Activated naive CD4-positive, alpha-beta T cell treated with anti-CD3 and anti-CD28 coated beads, Interleukin-2, amount 10 ng/mL, durations not matched to agents 7 days and 5 days (primary cell): ENCODE results near the gene KAT14.
"Not testable (repeated sequence)": the region's sequence is repeated elsewhere in the genome, so short reads cannot be mapped to it uniquely, and the experiment has no call there.

Experiments
- CTCF ChIA-PET: fragments of 350-600 bp; sonication (Branson Sonifier 250); formaldehyde crosslinking; loops from one replicate; lab custom pipeline; 2021; ENCODE audit warnings: antibody characterized with exemption; lab: Charles Lee
- DNase-seq: peaks from one replicate; pipeline ENCODE4 v3.0.0-alpha.2; 2020
- H3K27ac Mint-ChIP-seq: one replicate; pipeline ENCODE4 v1.8.0; 2021; ENCODE audit warnings: mild to moderate bottlenecking, moderate library complexity, mixed read lengths
- H3K27me3 Mint-ChIP-seq: one replicate; pipeline ENCODE4 v1.8.0; 2021; ENCODE audit warnings: mild to moderate bottlenecking, mixed read lengths
- H3K36me3 Mint-ChIP-seq: one replicate; pipeline ENCODE4 v1.8.0; 2021; ENCODE audit warnings: mixed read lengths
- H3K4me1 Mint-ChIP-seq: one replicate; pipeline ENCODE4 v1.8.0; 2021; ENCODE audit warnings: mixed read lengths
- H3K4me3 Mint-ChIP-seq: one replicate; pipeline ENCODE4 v1.8.0; 2021; ENCODE audit warnings: mild to moderate bottlenecking, moderate library complexity, mixed read lengths
- H3K9me3 Mint-ChIP-seq: one replicate; pipeline ENCODE4 v1.8.0; 2021; ENCODE audit warnings: mixed read lengths

KAT14 gene

DNA sequence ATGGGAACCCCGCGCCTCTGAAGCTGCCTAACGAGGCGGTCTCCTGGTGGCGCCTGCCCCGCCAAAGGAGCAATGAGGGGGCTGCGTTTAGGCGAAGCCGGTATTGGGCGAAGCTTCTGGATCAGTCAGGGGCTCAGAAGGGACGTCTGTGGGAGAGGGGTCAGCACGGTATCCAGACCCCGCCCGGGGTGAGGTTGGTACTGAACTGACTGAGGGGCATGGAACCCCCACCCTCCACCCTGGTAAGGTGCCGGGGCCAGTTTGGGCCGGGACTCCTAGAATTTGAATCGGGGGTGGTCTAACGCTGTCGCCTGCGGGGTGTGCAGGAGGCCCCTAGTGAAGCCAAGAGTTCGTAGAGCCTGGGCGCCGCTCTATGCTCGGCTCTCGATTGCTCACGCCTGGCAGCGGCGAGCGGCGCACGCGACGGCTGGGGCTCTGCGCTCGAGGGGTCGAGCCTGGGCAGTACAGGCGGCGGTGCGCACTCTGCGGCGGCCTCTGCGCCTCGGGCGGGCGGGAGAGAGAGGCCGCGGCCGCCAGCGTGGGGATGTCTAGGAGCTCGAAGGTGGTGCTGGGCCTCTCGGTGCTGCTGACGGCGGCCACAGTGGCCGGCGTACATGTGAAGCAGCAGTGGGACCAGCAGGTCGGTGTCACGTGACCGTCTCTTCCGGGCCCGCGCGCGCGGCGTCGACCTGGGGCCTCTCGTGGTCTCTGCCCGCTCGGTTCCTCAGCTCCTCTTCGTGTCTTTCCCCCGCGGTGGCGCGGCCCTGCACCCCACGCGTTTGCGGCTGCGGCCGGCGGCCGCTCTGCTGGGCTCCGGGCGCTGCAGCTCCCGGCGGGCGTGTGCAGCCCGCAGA, at the start of gene KAT14, which contains the start of gene PET117:
Gene KAT14 (plus strand): TSS at position 452 of the 854 bp plus-strand sequence. CDS start 4,798 bp downstream, outside the sequence.
Gene PET117 (plus strand): TSS at position 452 of the 854 bp plus-strand sequence. CDS start 93 bp downstream, at position 545.
- peaks cover 12% of the 10 kb centered on the region for H3K27me3 Mint-ChIP-seq
- DNase-seq: peak; percentile 90
- CTCF ChIA-PET: interaction anchor here (1.0 kb wide), 2 partner anchors 12 to 151 kb away, joined by 3 read pairs; partner anchors contain the start of gene ZNF133
- peak within 1 kb of the TSS; percentile 87 for H3K27ac Mint-ChIP-seq
- peaks cover 27% of the 10 kb centered on the region for H3K4me1 Mint-ChIP-seq
- H3K4me3 Mint-ChIP-seq: peak within 1 kb of the TSS; percentile 80
- H3K36me3 Mint-ChIP-seq: peaks cover 10% of the 10 kb centered on the region
- H3K9me3 Mint-ChIP-seq: no peaks in the 10 kb centered on the region

GRCh38 chr20:18088298-18088697, 49.4 kb upstream of the KAT14 start:
- peaks cover 19% of the 10 kb centered on the region for H3K27me3 Mint-ChIP-seq
- H3K4me1 Mint-ChIP-seq, DNase-seq, H3K36me3 Mint-ChIP-seq, CTCF ChIA-PET, H3K9me3 Mint-ChIP-seq, H3K27ac Mint-ChIP-seq, H3K4me3 Mint-ChIP-seq: not testable (repeated sequence)

GRCh38 chr20:18088841-18089240, 48.8 kb upstream of the KAT14 start:
- peaks cover 19% of the 10 kb centered on the region for H3K27me3 Mint-ChIP-seq
- H3K4me3 Mint-ChIP-seq, CTCF ChIA-PET, H3K9me3 Mint-ChIP-seq, H3K36me3 Mint-ChIP-seq, H3K4me1 Mint-ChIP-seq, DNase-seq, H3K27ac Mint-ChIP-seq: not testable (repeated sequence)

DNA sequence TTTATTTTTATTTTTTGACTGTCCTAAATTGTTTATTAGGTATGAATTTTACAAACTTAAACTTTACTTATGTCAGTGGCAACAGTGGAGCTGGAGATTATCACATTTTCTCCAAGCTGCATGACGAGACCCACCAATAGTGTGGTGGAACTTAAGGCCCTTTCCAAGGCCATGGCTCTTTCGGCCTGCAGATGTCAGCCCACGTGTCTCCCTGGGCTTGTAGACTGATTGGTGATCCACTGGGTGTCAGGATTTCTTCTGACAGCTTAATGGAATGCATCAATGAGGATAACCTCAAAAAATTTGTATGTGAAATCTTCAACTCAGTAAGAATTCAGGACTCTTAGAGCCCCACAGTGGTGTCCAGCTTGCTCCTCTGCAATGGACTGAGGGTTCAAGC, 47.6 kb upstream of the KAT14 start:
- CTCF ChIA-PET: no interaction called here
- no peak for DNase-seq

GRCh38 chr20:18090477-18090876, 47.2 kb upstream of the KAT14 start:
- Mint-ChIP-seq H3K27ac (no peak overlapping the region), H3K4me3 (no peak overlapping the region), H3K4me1 (no peaks in the 10 kb centered on the region), H3K9me3 (no peaks in the 10 kb centered on the region), H3K27me3 (peaks cover 19% of the 10 kb centered on the region), H3K36me3 (no peaks in the 10 kb centered on the region)
- CTCF ChIA-PET: no interaction called here
- no peak for DNase-seq

More for the DNA sequence above, 47.6 kb upstream of the KAT14 start:
- Mint-ChIP-seq H3K36me3 (no peaks in the 10 kb centered on the region), H3K27me3 (peaks cover 19% of the 10 kb centered on the region), H3K4me1 (no peaks in the 10 kb centered on the region), H3K27ac (no peak overlapping the region), H3K4me3 (no peak overlapping the region), H3K9me3 (no peaks in the 10 kb centered on the region)

- Mint-ChIP-seq H3K4me3 (no peak overlapping the region), H3K4me1 (no peaks in the 10 kb centered on the region), H3K27ac (no peak overlapping the region), H3K27me3 (peaks cover 19% of the 10 kb centered on the region), H3K9me3 (no peaks in the 10 kb centered on the region), H3K36me3 (no peaks in the 10 kb centered on the region)
- no peak for DNase-seq
- CTCF ChIA-PET: no interaction called here
These were observed 46.0 kb upstream of the KAT14 start for GRCh38 chr20:18091623-18092022.

DNA sequence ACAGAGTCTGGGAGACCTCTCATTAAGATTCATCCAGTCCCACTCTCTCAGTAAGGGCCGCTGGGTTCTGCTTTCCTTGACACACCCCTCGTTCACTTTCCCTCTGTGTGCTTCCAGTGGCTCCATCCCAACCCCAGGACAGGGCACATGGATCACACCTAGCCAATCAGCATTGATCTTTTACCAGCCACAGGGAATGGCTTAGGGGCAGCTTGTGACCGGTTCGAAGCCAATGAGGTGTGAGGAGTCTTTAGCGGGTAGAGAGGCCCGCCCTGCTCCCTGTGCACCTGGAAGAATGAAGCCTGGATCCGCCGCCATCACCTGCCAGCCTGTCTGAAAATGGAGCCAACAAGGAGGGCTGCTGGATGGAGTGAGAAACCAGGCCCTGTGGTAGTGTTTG, 44.8 kb upstream of the KAT14 start:
- Mint-ChIP-seq H3K4me3 (no peak overlapping the region), H3K27me3 (peaks cover 18% of the 10 kb centered on the region), H3K4me1 (no peaks in the 10 kb centered on the region), H3K9me3 (no peaks in the 10 kb centered on the region), H3K27ac (no peak overlapping the region), H3K36me3 (no peaks in the 10 kb centered on the region)
- CTCF ChIA-PET: no interaction called here
- no peak for DNase-seq

DNA sequence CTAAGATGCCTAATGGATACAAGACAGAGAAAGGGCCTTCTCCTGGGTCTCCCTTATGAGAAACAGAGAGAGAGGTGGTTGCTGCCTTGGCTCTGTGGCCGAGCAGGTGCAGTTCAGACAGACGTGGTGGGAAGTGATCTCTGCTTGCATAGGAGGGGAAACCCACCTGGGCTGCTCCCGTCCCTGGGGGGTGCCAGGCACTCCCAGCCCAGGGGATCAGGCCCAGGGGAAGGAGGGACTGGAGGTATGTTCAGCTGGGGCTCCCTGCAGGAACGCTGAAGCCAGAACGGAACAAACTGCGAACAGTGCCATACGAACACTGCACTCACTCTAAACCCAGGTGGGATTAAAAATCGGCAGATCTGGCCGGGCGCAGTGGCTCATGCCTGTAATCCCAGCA, 44.3 kb upstream of the KAT14 start:
- Mint-ChIP-seq H3K4me3 (no peak overlapping the region), H3K4me1 (no peaks in the 10 kb centered on the region), H3K36me3 (no peaks in the 10 kb centered on the region), H3K27me3 (peaks cover 13% of the 10 kb centered on the region), H3K9me3 (no peaks in the 10 kb centered on the region), H3K27ac (no peak overlapping the region)
- CTCF ChIA-PET: no interaction called here
- DNase-seq: no peak

DNA sequence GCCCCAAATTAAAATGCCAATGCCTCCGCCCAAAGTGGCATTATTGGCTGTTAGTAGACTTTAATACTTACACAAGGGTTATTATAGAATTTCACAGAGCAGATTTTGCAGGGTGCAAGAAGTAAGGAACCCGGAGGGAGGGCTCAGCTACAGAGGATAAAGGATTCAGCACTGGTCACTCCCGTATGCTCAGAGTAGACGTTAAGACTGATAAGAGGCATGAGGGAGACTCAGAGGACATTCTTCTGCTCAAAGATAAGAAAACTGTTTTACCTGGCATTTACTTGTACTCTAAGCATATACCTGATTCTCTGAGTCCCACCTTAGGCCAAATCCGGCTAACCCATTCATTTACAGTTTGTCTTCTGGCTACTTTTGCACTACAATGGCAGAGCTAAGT, 43.5 kb upstream of the KAT14 start:
- CTCF ChIA-PET: no interaction called here

GRCh38 chr20:18100569-18100968, 37.1 kb upstream of the KAT14 start:
- H3K9me3 Mint-ChIP-seq, H3K27ac Mint-ChIP-seq, H3K4me3 Mint-ChIP-seq, H3K36me3 Mint-ChIP-seq, H3K4me1 Mint-ChIP-seq, DNase-seq, CTCF ChIA-PET: not testable (repeated sequence)
- peaks cover 13% of the 10 kb centered on the region for H3K27me3 Mint-ChIP-seq

More for the DNA sequence above, 43.5 kb upstream of the KAT14 start:
- H3K9me3 Mint-ChIP-seq: no peaks in the 10 kb centered on the region
- H3K4me1 Mint-ChIP-seq: no peaks in the 10 kb centered on the region
- peaks cover 11% of the 10 kb centered on the region for H3K27me3 Mint-ChIP-seq
- no peak overlapping the region for H3K27ac Mint-ChIP-seq
- no peak overlapping the region for H3K4me3 Mint-ChIP-seq
- no peak for DNase-seq
- no peaks in the 10 kb centered on the region for H3K36me3 Mint-ChIP-seq

DNA sequence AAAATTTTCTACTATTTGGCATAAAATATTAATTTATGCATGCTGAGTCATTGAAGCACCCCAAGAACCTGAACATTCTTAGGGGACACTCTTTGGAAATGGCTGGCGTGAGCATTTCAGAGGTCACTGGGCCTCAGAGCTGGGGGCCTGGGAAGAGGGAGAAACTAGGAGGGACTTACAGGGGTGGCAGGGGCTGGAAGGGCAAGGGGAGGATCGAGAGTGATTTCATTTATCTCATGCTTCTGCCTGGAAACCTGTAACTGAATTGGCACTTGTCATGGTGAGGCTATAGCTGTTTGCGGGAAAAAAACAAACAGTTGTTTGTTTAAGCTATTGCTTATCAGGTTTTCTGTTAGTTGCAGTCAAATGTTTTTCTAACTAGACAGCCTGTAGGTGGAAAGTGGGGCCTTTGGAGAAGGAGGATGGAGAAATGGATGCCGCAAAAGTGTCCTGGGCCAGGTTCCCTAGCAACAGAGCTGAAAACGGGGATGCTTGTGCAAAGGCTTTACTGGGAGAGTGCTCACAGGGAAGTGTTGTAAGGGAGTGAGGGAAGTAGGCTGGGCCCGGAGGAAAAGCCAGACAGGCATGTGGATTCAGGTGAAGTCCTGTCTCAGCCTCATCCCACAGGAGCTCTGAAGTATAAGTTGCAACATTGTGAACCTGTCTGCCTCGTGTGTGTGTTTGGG, 36.4 kb upstream of the KAT14 start:
- Mint-ChIP-seq H3K27me3 (peaks cover 17% of the 10 kb centered on the region), H3K36me3 (no peaks in the 10 kb centered on the region), H3K4me3 (no peak overlapping the region), H3K27ac (no peak overlapping the region), H3K4me1 (no peaks in the 10 kb centered on the region), H3K9me3 (no peaks in the 10 kb centered on the region)
- no peak for DNase-seq
- CTCF ChIA-PET: no interaction called here

GRCh38 chr20:18103497-18103896, 34.2 kb upstream of the KAT14 start:
- Mint-ChIP-seq H3K4me1 (no peaks in the 10 kb centered on the region), H3K4me3 (no peak overlapping the region), H3K27ac (no peak overlapping the region), H3K36me3 (no peaks in the 10 kb centered on the region), H3K27me3 (peaks cover 20% of the 10 kb centered on the region), H3K9me3 (no peaks in the 10 kb centered on the region)
- no peak for DNase-seq
- CTCF ChIA-PET: no interaction called here

GRCh38 chr20:18108326-18108725, 29.3 kb upstream of the KAT14 start:
- Mint-ChIP-seq H3K27me3 (peaks cover 29% of the 10 kb centered on the region), H3K4me3 (no peak overlapping the region), H3K27ac (no peak overlapping the region), H3K36me3 (no peaks in the 10 kb centered on the region), H3K9me3 (no peaks in the 10 kb centered on the region), H3K4me1 (no peaks in the 10 kb centered on the region)
- DNase-seq: no peak
- CTCF ChIA-PET: no interaction called here

DNA sequence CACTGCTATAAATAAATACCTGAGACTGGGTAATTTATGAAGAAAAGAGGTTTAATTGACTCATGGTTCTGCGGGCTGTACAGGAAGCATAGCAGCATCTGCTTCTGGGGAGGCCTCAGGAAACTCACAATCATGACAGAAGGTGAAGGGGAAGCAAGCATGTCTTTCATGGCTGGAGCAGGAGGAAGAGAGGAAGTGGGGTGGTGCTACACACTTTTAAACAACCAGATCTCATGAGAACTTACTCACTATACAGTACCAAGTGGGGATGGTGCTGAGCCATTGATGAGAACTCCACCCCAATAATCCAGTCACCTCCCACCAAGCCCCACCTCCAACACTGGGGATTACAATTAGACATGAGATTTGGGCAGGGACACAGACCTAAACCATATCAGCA, 9.1 kb upstream of the KAT14 start:
- DNase-seq: peak; percentile 30
- H3K4me3 Mint-ChIP-seq, CTCF ChIA-PET, H3K27me3 Mint-ChIP-seq, H3K9me3 Mint-ChIP-seq, H3K4me1 Mint-ChIP-seq, H3K36me3 Mint-ChIP-seq: not testable (repeated sequence)
- H3K27ac Mint-ChIP-seq: peak overlapping the region; percentile 20

GRCh38 chr20:18132663-18133062, 5.0 kb upstream of the KAT14 start:
- DNase-seq: no peak
- Mint-ChIP-seq H3K9me3 (peaks cover 10% of the 10 kb centered on the region), H3K36me3 (peaks cover 1% of the 10 kb centered on the region), H3K27ac (no peak overlapping the region), H3K4me1 (peaks cover 15% of the 10 kb centered on the region), H3K4me3 (no peak overlapping the region), H3K27me3 (peaks cover 17% of the 10 kb centered on the region)
- CTCF ChIA-PET: no interaction called here
